Measurements from ENCODE around the gene ZFP62.

Gene ZFP62

GRCh38 chr5:180807654-180808414 lies 53.2 kb downstream of the ZFP62 start:
- peak overlapping the region; percentile 84 to 96 for H3K4me3 Mint-ChIP-seq
- no peak for ATAC-seq (replicated peaks)
- H3K27me3 Mint-ChIP-seq, result no peaks in the 10 kb centered on the region
- no peak for DNase-seq
- peaks cover 50% of the 10 kb centered on the region for H3K36me3 Mint-ChIP-seq (ENCODE audit: insufficient read depth)
- H3K27ac Mint-ChIP-seq, result peak overlapping the region; percentile 96 to 98
- no peaks in the 10 kb centered on the region for H3K9me3 Mint-ChIP-seq
- peaks cover 60 to 64% of the 10 kb centered on the region in 2 donors for H3K4me1 Mint-ChIP-seq (ENCODE audit: low read depth in 2 of 2)

- peaks cover 59 to 63% of the 10 kb centered on the region in 2 donors for H3K4me1 Mint-ChIP-seq (ENCODE audit: low read depth in 2 of 2)
- H3K4me3 Mint-ChIP-seq, result peak overlapping the region; percentile 84 to 96
- no peaks in the 10 kb centered on the region for H3K27me3 Mint-ChIP-seq
- no peaks in the 10 kb centered on the region for H3K9me3 Mint-ChIP-seq
- H3K27ac Mint-ChIP-seq, result peak overlapping the region; percentile 96 to 98
- DNase-seq (no peak), ATAC-seq (replicated peaks) (no peak)
- peaks cover 51% of the 10 kb centered on the region for H3K36me3 Mint-ChIP-seq (ENCODE audit: insufficient read depth)
Measured at GRCh38 chr5:180807046-180807445, 54.0 kb downstream of the ZFP62 start.

- Mint-ChIP-seq H3K4me3 (peak overlapping the region; percentile 84 to 96), H3K9me3 (no peaks in the 10 kb centered on the region), H3K4me1 (ENCODE audit: low read depth in 2 of 2) (peaks cover 60 to 61% of the 10 kb centered on the region in 2 donors), H3K27me3 (no peaks in the 10 kb centered on the region), H3K36me3 (ENCODE audit: insufficient read depth) (peaks cover 56% of the 10 kb centered on the region), H3K27ac (peak overlapping the region; percentile 96 to 98)
- ATAC-seq (replicated peaks) (no peak), DNase-seq (no peak)
Measured at GRCh38 chr5:180806351-180807011, 54.6 kb downstream of the ZFP62 start.

- peaks cover 72 to 76% of the 10 kb centered on the region in 2 donors for H3K4me1 Mint-ChIP-seq (ENCODE audit: low read depth in 2 of 2)
Measured at GRCh38 chr5:180804129-180804618, 56.9 kb downstream of the ZFP62 start.

GRCh38 chr5:180803181-180804128 lies 57.6 kb downstream of the ZFP62 start:
- DNase-seq, result peak; percentile 76 to 81 (median 80)
- H3K27ac Mint-ChIP-seq, result peak overlapping the region; percentile 95 to 96
- peak; percentile 77 for ATAC-seq (replicated peaks)
- H3K36me3 Mint-ChIP-seq (ENCODE audit: insufficient read depth), result peaks cover 56% of the 10 kb centered on the region
- H3K27me3 Mint-ChIP-seq, result no peaks in the 10 kb centered on the region
- no peaks in the 10 kb centered on the region for H3K9me3 Mint-ChIP-seq
- H3K4me3 Mint-ChIP-seq, result peak overlapping the region; percentile 84 to 96
- H3K4me1 Mint-ChIP-seq (ENCODE audit: low read depth in 2 of 2), result peaks cover 72 to 77% of the 10 kb centered on the region in 2 donors

More at GRCh38 chr5:180804129-180804618, 56.9 kb downstream of the ZFP62 start:
- Mint-ChIP-seq H3K36me3 (ENCODE audit: insufficient read depth) (peaks cover 55% of the 10 kb centered on the region), H3K4me3 (peak overlapping the region; percentile 84 to 96), H3K27ac (peak overlapping the region; percentile 95 to 96), H3K9me3 (no peaks in the 10 kb centered on the region), H3K27me3 (no peaks in the 10 kb centered on the region)
- DNase-seq, result peak in 2 of 3 experiments; percentile 22 to 38
- peak; percentile 28 for ATAC-seq (replicated peaks)

GRCh38 chr5:180802325-180803180 lies 58.5 kb downstream of the ZFP62 start, which contains the start of gene MGAT1:
Gene MGAT1, minus strand, starts transcription at chr5:180802806. Its CDS starts 9,835 bp downstream, at chr5:180792971.
- Mint-ChIP-seq H3K4me1 (ENCODE audit: low read depth in 2 of 2) (peaks cover 72 to 77% of the 10 kb centered on the region in 2 donors), H3K27ac (peak within 1 kb of the TSS; percentile 95 to 96), H3K27me3 (no peaks in the 10 kb centered on the region), H3K36me3 (ENCODE audit: insufficient read depth) (peaks cover 55% of the 10 kb centered on the region), H3K9me3 (no peaks in the 10 kb centered on the region), H3K4me3 (peak within 1 kb of the TSS; percentile 84 to 96)
- DNase-seq, result peak; percentile 68 to 73 (median 71)
- ATAC-seq (replicated peaks), result peak; percentile 53

GRCh38 chr5:180801596-180802324 lies 59.3 kb downstream of the ZFP62 start:
- Mint-ChIP-seq H3K4me1 (ENCODE audit: low read depth in 2 of 2) (peaks cover 69 to 75% of the 10 kb centered on the region in 2 donors), H3K27ac (peak overlapping the region; percentile 88 to 89), H3K4me3 (peak overlapping the region; percentile 84 to 96), H3K27me3 (no peaks in the 10 kb centered on the region), H3K9me3 (no peaks in the 10 kb centered on the region), H3K36me3 (ENCODE audit: insufficient read depth) (peaks cover 50% of the 10 kb centered on the region)
- ATAC-seq (replicated peaks) (peak; percentile 4), DNase-seq (no peak)

GRCh38 chr5:180799902-180800801 lies 60.9 kb downstream of the ZFP62 start:
- no peak for ATAC-seq (replicated peaks)

GRCh38 chr5:180799194-180799593 lies 61.9 kb downstream of the ZFP62 start:
- Mint-ChIP-seq H3K4me1 (ENCODE audit: low read depth in 2 of 2) (peaks cover 73 to 74% of the 10 kb centered on the region in 2 donors), H3K36me3 (ENCODE audit: insufficient read depth) (peaks cover 48% of the 10 kb centered on the region), H3K27ac (peak overlapping the region; percentile 44 to 85), H3K4me3 (peak overlapping the region; percentile 84 to 96), H3K9me3 (no peaks in the 10 kb centered on the region), H3K27me3 (no peaks in the 10 kb centered on the region)
- DNase-seq (no peak), ATAC-seq (replicated peaks) (no peak)

More at GRCh38 chr5:180799902-180800801, 60.9 kb downstream of the ZFP62 start:
- H3K27ac Mint-ChIP-seq, result peak overlapping the region; percentile 44 to 89
- H3K4me1 Mint-ChIP-seq (ENCODE audit: low read depth in 2 of 2), result peaks cover 75 to 78% of the 10 kb centered on the region in 2 donors
- H3K36me3 Mint-ChIP-seq (ENCODE audit: insufficient read depth), result peaks cover 42% of the 10 kb centered on the region
- no peaks in the 10 kb centered on the region for H3K27me3 Mint-ChIP-seq
- H3K4me3 Mint-ChIP-seq, result peak overlapping the region; percentile 84 to 96
- no peak for DNase-seq
- no peaks in the 10 kb centered on the region for H3K9me3 Mint-ChIP-seq

- peaks cover 48% of the 10 kb centered on the region for H3K36me3 Mint-ChIP-seq (ENCODE audit: insufficient read depth)
- H3K27ac Mint-ChIP-seq, result peak overlapping the region; percentile 44 to 85
- no peaks in the 10 kb centered on the region for H3K9me3 Mint-ChIP-seq
- H3K27me3 Mint-ChIP-seq, result no peaks in the 10 kb centered on the region
- H3K4me3 Mint-ChIP-seq, result peak overlapping the region; percentile 84 to 96
- no peak for ATAC-seq (replicated peaks)
- DNase-seq, result no peak
- peaks cover 71 to 80% of the 10 kb centered on the region in 2 donors for H3K4me1 Mint-ChIP-seq (ENCODE audit: low read depth in 2 of 2)
Measured at GRCh38 chr5:180798193-180798592, 62.9 kb downstream of the ZFP62 start.

All from effector memory CD8-positive, alpha-beta T cell (primary cell).